Erythroblast (primary cell): ENCODE data around the gene GUCD1.

Source experiments
- GATA1 ChIP-seq: IDR thresholded peaks from 2 replicates; pipeline ENCODE4 v1.6.1; 2011; ENCODE audit warnings: low read depth, mild to moderate bottlenecking, control low read depth, low read length, moderate library complexity
- POLR2A ChIP-seq: IDR thresholded peaks from 2 replicates; pipeline ENCODE4 v1.6.1; 2011; ENCODE audit warnings: mild to moderate bottlenecking, low read length

GRCh38 chr22:24588381-24588756, 33.4 kb upstream of the GUCD1 start:
- TF ChIP-seq POLR2A = no peak
- TF ChIP-seq GATA1 = no peak
